ENCODE results near the gene VENTX.

GRCh38 chr10:133190225-133190624 lies 47.4 kb upstream of the VENTX start:
- no peak for TF ChIP-seq CSDC2 (CRISPR knock-in tag; IDR thresholded peaks at IDR 0.05)
- TF ChIP-seq CREB5 (CRISPR knock-in tag; IDR thresholded peaks at IDR 0.05; ENCODE audit: low read depth), result no peak
- TF ChIP-seq PPARA (CRISPR knock-in tag; IDR thresholded peaks at IDR 0.05; ENCODE audit: borderline replicate concordance), result no peak
- TF ChIP-seq, protein P1, sequence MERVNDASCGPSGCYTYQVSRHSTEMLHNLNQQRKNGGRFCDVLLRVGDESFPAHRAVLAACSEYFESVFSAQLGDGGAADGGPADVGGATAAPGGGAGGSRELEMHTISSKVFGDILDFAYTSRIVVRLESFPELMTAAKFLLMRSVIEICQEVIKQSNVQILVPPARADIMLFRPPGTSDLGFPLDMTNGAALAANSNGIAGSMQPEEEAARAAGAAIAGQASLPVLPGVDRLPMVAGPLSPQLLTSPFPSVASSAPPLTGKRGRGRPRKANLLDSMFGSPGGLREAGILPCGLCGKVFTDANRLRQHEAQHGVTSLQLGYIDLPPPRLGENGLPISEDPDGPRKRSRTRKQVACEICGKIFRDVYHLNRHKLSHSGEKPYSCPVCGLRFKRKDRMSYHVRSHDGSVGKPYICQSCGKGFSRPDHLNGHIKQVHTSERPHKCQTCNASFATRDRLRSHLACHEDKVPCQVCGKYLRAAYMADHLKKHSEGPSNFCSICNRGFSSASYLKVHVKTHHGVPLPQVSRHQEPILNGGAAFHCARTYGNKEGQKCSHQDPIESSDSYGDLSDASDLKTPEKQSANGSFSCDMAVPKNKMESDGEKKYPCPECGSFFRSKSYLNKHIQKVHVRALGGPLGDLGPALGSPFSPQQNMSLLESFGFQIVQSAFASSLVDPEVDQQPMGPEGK (CRISPR knock-in tag; IDR thresholded peaks at IDR 0.05; ENCODE audit: borderline replicate concordance), result no peak
- no peak for TF ChIP-seq ZFP30 (CRISPR knock-in tag; IDR thresholded peaks at IDR 0.05)
- TF ChIP-seq, protein P2, sequence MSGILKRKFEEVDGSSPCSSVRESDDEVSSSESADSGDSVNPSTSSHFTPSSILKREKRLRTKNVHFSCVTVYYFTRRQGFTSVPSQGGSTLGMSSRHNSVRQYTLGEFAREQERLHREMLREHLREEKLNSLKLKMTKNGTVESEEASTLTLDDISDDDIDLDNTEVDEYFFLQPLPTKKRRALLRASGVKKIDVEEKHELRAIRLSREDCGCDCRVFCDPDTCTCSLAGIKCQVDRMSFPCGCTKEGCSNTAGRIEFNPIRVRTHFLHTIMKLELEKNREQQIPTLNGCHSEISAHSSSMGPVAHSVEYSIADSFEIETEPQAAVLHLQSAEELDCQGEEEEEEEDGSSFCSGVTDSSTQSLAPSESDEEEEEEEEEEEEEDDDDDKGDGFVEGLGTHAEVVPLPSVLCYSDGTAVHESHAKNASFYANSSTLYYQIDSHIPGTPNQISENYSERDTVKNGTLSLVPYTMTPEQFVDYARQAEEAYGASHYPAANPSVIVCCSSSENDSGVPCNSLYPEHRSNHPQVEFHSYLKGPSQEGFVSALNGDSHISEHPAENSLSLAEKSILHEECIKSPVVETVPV (CRISPR knock-in tag; IDR thresholded peaks at IDR 0.05), result no peak
- no peak for TF ChIP-seq ARNTL (CRISPR knock-in tag; IDR thresholded peaks at IDR 0.05; ENCODE audit: borderline replicate concordance, low read depth)
- no peak for TF ChIP-seq ISL1 (CRISPR knock-in tag; IDR thresholded peaks at IDR 0.05)
- no peak for TF ChIP-seq ZFP3 (CRISPR knock-in tag; IDR thresholded peaks at IDR 0.05)
- TF ChIP-seq TOX (CRISPR knock-in tag; IDR thresholded peaks at IDR 0.05; ENCODE audit: borderline replicate concordance), result no peak
- TF ChIP-seq POU6F1 (CRISPR knock-in tag; IDR thresholded peaks at IDR 0.05; ENCODE audit: borderline replicate concordance, low read depth), result no peak
- TF ChIP-seq OSR1 (CRISPR knock-in tag; IDR thresholded peaks at IDR 0.05), result no peak
- TF ChIP-seq SNAI2 (CRISPR knock-in tag; IDR thresholded peaks at IDR 0.05), result no peak

All from SK-N-SH treated with all-trans-retinoic acid at 6 μM for 48 hours (cell line).